ENCODE measurements around the gene TTLL9. TPM values are rescaled to one million over a fixed set of nuclear protein-coding genes. Genes with fewer than 3 reads are reported as not detected.

Gene TTLL9
- total RNA-seq, 4 donors from 2014 or later: 0.40 to 1.5 (median 1.2) TPM

- intact Hi-C loops (cut with DNase I): no loop called here
- 81 to 83% methylated on average over 5 of the region's 5 CpGs for WGBS, 2 donors
Observed at GRCh38 chr20:31906001-31906400, 35.6 kb downstream of the TTLL9 start.

GRCh38 chr20:31907046-31907445, 36.6 kb downstream of the TTLL9 start:
- H3K27me3 ChIP-seq: no peaks in the 10 kb centered on the region
- no peak overlapping the region for H3K27ac ChIP-seq
- no peaks in the 10 kb centered on the region for H3K4me1 ChIP-seq
- no peaks in the 10 kb centered on the region for H3K36me3 ChIP-seq
- 91 to 95% methylated on average over 5 of the region's 5 CpGs for WGBS, 2 donors
- no peak for DNase-seq
- no peak for TF ChIP-seq POLR2A (IDR thresholded peaks at IDR 0.05)
- TF ChIP-seq CTCF (IDR thresholded peaks at IDR 0.05): no peak
- intact Hi-C loops (cut with DNase I): no loop called here
- H3K4me3 ChIP-seq (replicated peaks in 1 of 3): no peak overlapping the region
- no peaks in the 10 kb centered on the region for H3K9me3 ChIP-seq

More at GRCh38 chr20:31906001-31906400, 35.6 kb downstream of the TTLL9 start:
- Histone ChIP-seq H3K27ac (no peak overlapping the region), H3K9me3 (no peaks in the 10 kb centered on the region), H3K36me3 (no peaks in the 10 kb centered on the region), H3K4me3 (replicated peaks in 1 of 3) (no peak overlapping the region), H3K27me3 (no peaks in the 10 kb centered on the region), H3K4me1 (no peaks in the 10 kb centered on the region)
- no peak for DNase-seq
- TF ChIP-seq CTCF (IDR thresholded peaks at IDR 0.05): no peak
- no peak for TF ChIP-seq POLR2A (IDR thresholded peaks at IDR 0.05)

GRCh38 chr20:31908016-31908415, 37.6 kb downstream of the TTLL9 start:
- Histone ChIP-seq H3K4me3 (replicated peaks in 1 of 3) (no peak overlapping the region), H3K9me3 (no peaks in the 10 kb centered on the region), H3K4me1 (no peaks in the 10 kb centered on the region), H3K36me3 (no peaks in the 10 kb centered on the region), H3K27me3 (no peaks in the 10 kb centered on the region), H3K27ac (no peak overlapping the region)
- TF ChIP-seq CTCF (IDR thresholded peaks at IDR 0.05): no peak
- TF ChIP-seq POLR2A (IDR thresholded peaks at IDR 0.05): no peak
- intact Hi-C loops (cut with DNase I): no loop called here
- WGBS, 2 donors: 77 to 79% methylated on average over 5 of the region's 5 CpGs
- no peak for DNase-seq

- intact Hi-C loops (cut with DNase I): no loop called here
- Histone ChIP-seq H3K27ac (no peak overlapping the region), H3K4me3 (replicated peaks in 1 of 3) (no peak overlapping the region), H3K9me3 (no peaks in the 10 kb centered on the region), H3K27me3 (no peaks in the 10 kb centered on the region), H3K36me3 (no peaks in the 10 kb centered on the region), H3K4me1 (no peaks in the 10 kb centered on the region)
- no peak for DNase-seq
- TF ChIP-seq POLR2A (IDR thresholded peaks at IDR 0.05) (no peak), CTCF (IDR thresholded peaks at IDR 0.05) (no peak)
- 86 to 92% methylated on average over 10 to 11 of the region's 11 CpGs for WGBS, 2 donors
Observed at GRCh38 chr20:31908424-31908823, 38.0 kb downstream of the TTLL9 start.

GRCh38 chr20:31909253-31910070, 39.0 kb downstream of the TTLL9 start:
- no peaks in the 10 kb centered on the region for H3K9me3 ChIP-seq
- no peak for TF ChIP-seq CTCF (IDR thresholded peaks at IDR 0.05)
- no peak for TF ChIP-seq POLR2A (IDR thresholded peaks at IDR 0.05)
- intact Hi-C loops (cut with DNase I): no loop called here
- no peaks in the 10 kb centered on the region for H3K27me3 ChIP-seq
- H3K36me3 ChIP-seq: no peaks in the 10 kb centered on the region
- H3K4me3 ChIP-seq (replicated peaks in 1 of 3): no peak overlapping the region
- 87% methylated on average over 17 of the region's 17 CpGs for WGBS, 2 donors
- no peaks in the 10 kb centered on the region for H3K4me1 ChIP-seq
- H3K27ac ChIP-seq: no peak overlapping the region
- DNase-seq: no peak

Data from thyroid gland (tissue), 4 donors.